K562 (cell line): Measurements from ENCODE around the gene XAB2. TPM values are rescaled to one million over a fixed set of nuclear protein-coding genes. Genes with fewer than 3 reads are reported as not detected.

Experiments
- CREB1 ChIP-seq, 2 experiments: sonication (generic) in 1 of 2; formaldehyde crosslinking in 1 of 2; IDR thresholded peaks; 2 replicates each; pipeline versions ENCODE4 v1.6.1 to v1.8.0; 2012 to 2022; ENCODE audit warnings: inconsistent platforms in 1 of 2, mild to moderate bottlenecking in 1 of 2, missing genetic modification reagents in 1 of 2, moderate library complexity in 1 of 2
- CREB5 ChIP-seq: fragments of 250-450 bp; sonication (Bioruptor Pico); IDR thresholded peaks from 2 replicates; pipeline ENCODE4 v1.5.0; 2020; ENCODE audit warnings: mild to moderate bottlenecking
- GATAD2A ChIP-seq: fragments of 450-650 bp; IDR thresholded peaks from 2 replicates; pipeline ENCODE4 v1.6.1; 2017
- HOXB6 ChIP-seq: fragments of 250-450 bp; sonication (Bioruptor Pico); IDR thresholded peaks from 2 replicates; pipeline ENCODE4 v1.5.1; 2022; ENCODE audit warnings: mild to moderate bottlenecking, borderline replicate concordance
- MAX ChIP-seq: sonication (generic); formaldehyde crosslinking; IDR thresholded peaks from 2 replicates; pipeline ENCODE4 v1.9.0; 2022; ENCODE audit warnings: mild to moderate bottlenecking, missing genetic modification reagents
- PTBP1 ChIP-seq: fragments of 200-400 bp; formaldehyde crosslinking; IDR thresholded peaks from 2 replicates; pipeline ENCODE4 v1.6.1; 2017; ENCODE audit warnings: low read depth, low read length
- SMARCE1 ChIP-seq: fragments of 450-650 bp; IDR thresholded peaks from 2 replicates; pipeline ENCODE4 v1.7.1; 2016; ENCODE audit warnings: mild to moderate bottlenecking
- TAF9B ChIP-seq: fragments of 450-650 bp; IDR thresholded peaks from 2 replicates; pipeline ENCODE4 v1.6.1; 2018; ENCODE audit warnings: mild to moderate bottlenecking; ENCODE audit not compliant: partially characterized antibody
- TEAD1 ChIP-seq, 2 experiments: fragments of 450-650 bp in 1 of 2; sonication (generic) in 1 of 2; formaldehyde crosslinking; IDR thresholded peaks; 2 replicates each; pipeline versions ENCODE4 v1.4.0 to v1.8.0; 2020 to 2022; ENCODE audit warnings: mild to moderate bottlenecking in 2 of 2, missing genetic modification reagents in 1 of 2
- VEZF1 ChIP-seq: fragments of 200-800 bp; sonication (Bioruptor generic); IDR thresholded peaks from 2 replicates; pipeline ENCODE4 v1.6.1; 2017; ENCODE audit warnings: missing genetic modification characterization, missing compliant biosample characterization
- YY1 ChIP-seq, 3 experiments: IDR thresholded peaks; 2 replicates each; pipeline ENCODE4 v1.6.1; 2011; ENCODE audit warnings: low read length in 2 of 3, mild to moderate bottlenecking in 2 of 3, moderate library complexity in 2 of 3, borderline replicate concordance in 1 of 3, control low read depth in 1 of 3, low read depth in 1 of 3; ENCODE audit not compliant: insufficient read depth in 3 of 3, insufficient replicate concordance in 2 of 3, control insufficient read depth in 1 of 3, insufficient read length in 1 of 3; ENCODE audit errors: extremely low read depth in 1 of 3
- ZNF263 ChIP-seq: sonication (generic); formaldehyde crosslinking; IDR thresholded peaks from 2 replicates; pipeline ENCODE4 v1.8.0; 2022; ENCODE audit warnings: mild to moderate bottlenecking, missing genetic modification reagents, borderline replicate concordance
- ZNF395 ChIP-seq: fragments of 200-800 bp; sonication (Bioruptor generic); IDR thresholded peaks from 2 replicates; pipeline ENCODE4 v1.6.1; 2017; ENCODE audit warnings: missing genetic modification characterization, missing compliant biosample characterization
- ZNF518B ChIP-seq: fragments of 250-450 bp; sonication (Bioruptor Pico); IDR thresholded peaks from 2 replicates; pipeline ENCODE4 v1.5.0; 2021; ENCODE audit warnings: mild to moderate bottlenecking, moderate library complexity
- ZNF75A ChIP-seq: fragments of 450-650 bp; formaldehyde crosslinking; IDR thresholded peaks from 2 replicates; pipeline ENCODE4 v1.4.0; 2020; ENCODE audit warnings: mild to moderate bottlenecking
- ZNF778 ChIP-seq: fragments of 450-650 bp; formaldehyde crosslinking; IDR thresholded peaks from 2 replicates; pipeline ENCODE4 v1.4.0; 2020; ENCODE audit warnings: mild to moderate bottlenecking, moderate library complexity
- polyA plus RNA-seq, 8 experiments: library from polyadenylated mRNA; depleted of rRNA in 4 of 8; stranded (reverse) in 5 of 8; unstranded in 3 of 8; fragments of >200 nt; fragmentation: Nextera tagmentation in 2 of 8; fragmentation: Illumina TruSeq in 1 of 8; extraction: Ambion mirVana in 2 of 8; extraction: Trizol in 1 of 8; gene quantifications; 2 replicates each; pipeline versions ENCODE4 v1.2.1 to v1.2.3, GENCODE V29; 2011 to 2014; ENCODE audit warnings: inconsistent platforms in 1 of 8, missing spikeins in 1 of 8
- total RNA-seq, 7 experiments: library from RNA; depleted of rRNA in 6 of 7; stranded (reverse); fragments of >200 nt in 6 of 7; fragmentation: Illumina TruSeq in 2 of 7; extraction: Trizol in 2 of 7; gene quantifications; 2 replicates each; pipeline versions ENCODE4 v1.2.1 to v1.2.3, GENCODE V29; 2011 to 2021; ENCODE audit warnings: low replicate concordance in 1 of 7

Gene XAB2
- total and polyA plus RNA-seq, 9 of the 15 experiments (the other 6 are each of a cell fraction or from before 2014, with no cell fraction given), result 0.21 to 58.3 (median 20.0) TPM

- TF ChIP-seq VEZF1 (CRISPR knock-in tag) (0 out of 2 replicates have a peak, but pooled peaks have one; percentile 22), TAF9B (no peak), ZNF518B (CRISPR knock-in tag) (no peak), YY1 (IDR thresholded peaks at IDR 0.05; ENCODE audit: borderline replicate concordance in 1 of 3, control insufficient read depth in 1 of 3, extremely low read depth in 1 of 3, insufficient read depth in 3 of 3, insufficient read length in 1 of 3, insufficient replicate concordance in 2 of 3, low read depth in 1 of 3, low read length in 2 of 3) (no peak), HOXB6 (CRISPR knock-in tag) (no peak), ZNF778 (CRISPR knock-in tag) (no peak), CREB1 (IDR thresholded peaks at IDR 0.05) (peak; percentile 52; the same call in 1 of the 2 replicates), CREB1 (CRISPR knock-in tag; IDR thresholded peaks at IDR 0.05) (peak; percentile 53; the same call in 1 of the 2 replicates), CREB5 (no peak), ZNF263 (no peak), GATAD2A (no peak), SMARCE1 (no peak), ZNF395 (CRISPR knock-in tag) (no peak), MAX (CRISPR knock-in tag) (no peak), ZNF75A (no peak), TEAD1 (CRISPR knock-in tag; IDR thresholded peaks at IDR 0.05) (0 out of 4 replicates have a peak, but pooled peaks of 1 of the 2 experiments have one; percentile 24), PTBP1 (peak; percentile 71; the same call in 1 of the 2 replicates)
Observed at GRCh38 chr19:7611541-7612279, 17.6 kb downstream of the XAB2 start (continued).
